IMR-90 (cell line): Measurements from ENCODE around the gene PRKD2. TPM values are rescaled to one million over a fixed set of nuclear protein-coding genes. Genes with fewer than 3 reads are reported as not detected.

ENCODE experiments used
- ATAC-seq: fragments of 200-7000 bp; cut with Tn5 transposase; 2 replicates; pipeline ENCODE4 v1.9.1; 2020; ENCODE audit warnings: low read depth, mild to moderate bottlenecking, moderate library complexity
- BruUV-seq: library from RNA; stranded (reverse); fragments of 400-500 nt; replicated peaks from 2 replicates; lab custom pipeline; 2021; lab: Mats Ljungman, UMichigan
- CTCF ChIA-PET: fragments of 300-600 bp; formaldehyde crosslinking; extraction: SDS; loops from one replicate; lab custom pipeline; 2021; ENCODE audit warnings: antibody characterized with exemption; lab: Yijun Ruan, JAX
- POLR2A ChIA-PET: fragments of 300-600 bp; sonication (Branson Sonifier 250); formaldehyde crosslinking; loops from one replicate; lab custom pipeline; 2022; ENCODE audit warnings: antibody characterized with exemption; ENCODE audit not compliant: unreplicated experiment; lab: Charles Lee
- DNase-seq: peaks from one replicate; pipeline ENCODE4 v3.0.0; 2013
- H2AFZ ChIP-seq: replicated peaks from 2 replicates; pipeline ENCODE3; 2013; ENCODE audit warnings: low read length, mild to moderate bottlenecking; ENCODE audit not compliant: poor library complexity
- H2AK5ac ChIP-seq: 2 replicates; pipeline ENCODE4 v1.6.1; 2013; ENCODE audit warnings: low read depth, low read length, inconsistent platforms
- H2AK9ac ChIP-seq: replicated peaks from 2 replicates; pipeline ENCODE3; 2013; ENCODE audit warnings: mild to moderate bottlenecking, low read depth, low read length, moderate library complexity; ENCODE audit not compliant: poor library complexity
- H2BK120ac ChIP-seq: 2 replicates; pipeline ENCODE4 v1.6.1; 2013; ENCODE audit warnings: low read depth, low read length, inconsistent platforms
- H2BK15ac ChIP-seq: 3 replicates; pipeline ENCODE4 v1.6.1; 2013; ENCODE audit warnings: low read depth, low read length, inconsistent platforms
- H2BK20ac ChIP-seq: 2 replicates; pipeline ENCODE4 v1.6.1; 2013; ENCODE audit warnings: low read depth, mild to moderate bottlenecking, inconsistent platforms, low read length, moderate library complexity
- H2BK5ac ChIP-seq: 2 replicates; pipeline ENCODE4 v1.6.1; 2013; ENCODE audit warnings: mild to moderate bottlenecking, low read depth, low read length, inconsistent platforms; ENCODE audit not compliant: poor library complexity, severe bottlenecking
- H3K14ac ChIP-seq: replicated peaks from 2 replicates; pipeline ENCODE4 v1.6.1; 2013; ENCODE audit warnings: low read depth, low read length, inconsistent platforms
- H3K18ac ChIP-seq: 2 replicates; pipeline ENCODE4 v1.6.1; 2013; ENCODE audit warnings: low read depth, low read length, control low read depth
- H3K23ac ChIP-seq: 2 replicates; pipeline ENCODE4 v1.6.1; 2013; ENCODE audit warnings: low read depth, low read length, inconsistent platforms
- H3K27ac ChIP-seq: 2 replicates; pipeline ENCODE4 v1.5.1; 2013; ENCODE audit warnings: mild to moderate bottlenecking, control low read depth, low read length; ENCODE audit not compliant: insufficient read depth
- H3K27me3 ChIP-seq: 2 replicates; pipeline ENCODE4 v1.6.1; 2013; ENCODE audit warnings: low read length; ENCODE audit not compliant: control insufficient read depth, insufficient read depth
- H3K36me3 ChIP-seq: 2 replicates; pipeline ENCODE4 v1.6.1; 2013; ENCODE audit warnings: low read length, mixed read lengths; ENCODE audit not compliant: control insufficient read depth, insufficient read depth
- H3K4ac ChIP-seq: 2 replicates; pipeline ENCODE4 v1.6.1; 2013; ENCODE audit warnings: low read depth, low read length, inconsistent platforms
- H3K4me1 ChIP-seq: 2 replicates; pipeline ENCODE4 v1.6.1; 2013; ENCODE audit warnings: low read length, mixed read lengths; ENCODE audit not compliant: control insufficient read depth, insufficient read depth
- H3K4me2 ChIP-seq: 2 replicates; pipeline ENCODE4 v1.6.1; 2013; ENCODE audit warnings: low read depth, mild to moderate bottlenecking, control low read depth, low read length, moderate library complexity
- H3K4me3 ChIP-seq: 2 replicates; pipeline ENCODE4 v1.5.1; 2013; ENCODE audit warnings: low read depth, mild to moderate bottlenecking, control low read depth, low read length, moderate library complexity; ENCODE audit not compliant: insufficient read depth
- H3K56ac ChIP-seq: 2 replicates; pipeline ENCODE4 v1.6.1; 2013; ENCODE audit warnings: low read length, inconsistent platforms; ENCODE audit not compliant: insufficient read depth; ENCODE audit errors: extremely low read depth
- H3K79me1 ChIP-seq, 2 experiments: 2 replicates each; pipeline ENCODE4 v1.6.1; 2013; ENCODE audit warnings: low read length in 2 of 2, inconsistent platforms in 1 of 2, low read depth in 1 of 2
- H3K9ac ChIP-seq: 2 replicates; pipeline ENCODE4 v1.6.1; 2013; ENCODE audit warnings: low read depth, low read length, control low read depth
- H3K9me1 ChIP-seq: 2 replicates; pipeline ENCODE4 v1.6.1; 2013; ENCODE audit warnings: low read length, inconsistent platforms; ENCODE audit not compliant: insufficient read depth
- H3K9me3 ChIP-seq: 2 replicates; pipeline ENCODE4 v1.6.1; 2013; ENCODE audit warnings: low read length; ENCODE audit not compliant: control insufficient read depth, insufficient read depth
- H4K20me1 ChIP-seq: 2 replicates; pipeline ENCODE4 v1.6.1; 2013; ENCODE audit warnings: low read length, inconsistent platforms; ENCODE audit not compliant: insufficient read depth
- H4K5ac ChIP-seq: 2 replicates; pipeline ENCODE4 v1.6.1; 2013; ENCODE audit warnings: mild to moderate bottlenecking, low read depth, low read length, control low read depth
- H4K8ac ChIP-seq, 2 experiments: 2 replicates each; pipeline ENCODE4 v1.6.1; 2013; ENCODE audit warnings: low read depth in 2 of 2, low read length in 2 of 2, control low read depth in 1 of 2, inconsistent platforms in 1 of 2
- H4K91ac ChIP-seq: 2 replicates; pipeline ENCODE4 v1.6.1; 2013; ENCODE audit warnings: low read depth, low read length, inconsistent platforms; ENCODE audit not compliant: insufficient read depth
- CHD1 ChIP-seq: IDR thresholded peaks from 2 replicates; pipeline ENCODE4 v1.6.1; 2012; ENCODE audit warnings: low read depth, low read length, improper control_type of control experiment
- MAFK ChIP-seq: IDR thresholded peaks from 2 replicates; pipeline ENCODE4 v1.6.1; 2012; ENCODE audit warnings: low read depth, low read length, improper control_type of control experiment
- RCOR1 ChIP-seq: IDR thresholded peaks from 2 replicates; pipeline ENCODE4 v1.6.1; 2012; ENCODE audit warnings: mild to moderate bottlenecking, low read length, improper control_type of control experiment; ENCODE audit not compliant: insufficient replicate concordance
- SMC3 ChIP-seq: fragments of 150-350 bp; IDR thresholded peaks from 2 replicates; pipeline ENCODE4 v1.6.1; 2016; ENCODE audit warnings: low read depth, mild to moderate bottlenecking, antibody characterized with exemption, low read length, moderate library complexity
- WGBS, 2 experiments: methylation state at CpG; one replicate each; pipeline versions ENCODE4 v1.1.5 to v1.1.7; 2013; ENCODE audit warnings: missing lambda C conversion rate in 2 of 2; ENCODE audit not compliant: insufficient read length in 1 of 2; ENCODE audit errors: extremely low coverage in 2 of 2; 5-methylcytosine and 5-hydroxymethylcytosine counted together
- dilution Hi-C: fragments of 300-500 bp; cut with HindIII; formaldehyde crosslinking; loops from one replicate; pipeline ENCODE4 v1.14.3; 2018; ENCODE audit warnings: low sequenced_read_pairs; ENCODE audit not compliant: unreplicated experiment
- in situ Hi-C: fragments of 300-500 bp; cut with MboI; formaldehyde crosslinking; loops from 3 replicates; pipeline ENCODE4 v1.14.3; 2019; ENCODE audit warnings: low sequenced_read_pairs, inconsistent platforms, mixed read lengths
- intact Hi-C: fragments of 100-400 bp; cut with micrococcal nuclease; formaldehyde crosslinking; loops from 2 replicates; pipeline ENCODE4 v1.10.0; 2022
- polyA plus RNA-seq, 3 experiments: library from polyadenylated mRNA; depleted of rRNA; stranded (reverse); fragments of >200 nt; gene quantifications; 2 replicates each; pipeline ENCODE4 v1.2.3, GENCODE V29; 2012; ENCODE audit warnings: low replicate concordance in 1 of 3
- total RNA-seq: library from RNA; depleted of rRNA; stranded (reverse); fragments of >200 nt; gene quantifications from 2 replicates; pipeline ENCODE4 v1.2.3, GENCODE V29; 2012

The PRKD2 gene
- total and polyA plus RNA-seq, 2 of the 4 experiments (the other 2 are of a cell fraction): 9.9 to 19.6 TPM

- DNase-seq: no peak
- Histone ChIP-seq H2AK5ac (no peak overlapping the region), H3K23ac (no peak overlapping the region), H3K9ac (no peak overlapping the region), H3K4me2 (no peak overlapping the region), H3K56ac (no peak overlapping the region), H2BK5ac (no peak overlapping the region), H3K4me1 (no peaks in the 10 kb centered on the region), H2BK15ac (no peak overlapping the region), H2BK120ac (no peak overlapping the region), H3K9me1 (0 out of 2 replicates have a peak, but pooled peaks cover 6% of the 10 kb centered on the region), H4K8ac (no peak overlapping the region), H2AFZ (no peak overlapping the region), H3K4me3 (no peak overlapping the region), H4K91ac (no peak overlapping the region), H2BK20ac (no peak overlapping the region), H4K5ac (no peak overlapping the region), H3K18ac (no peak overlapping the region), H3K36me3 (peaks cover 55% of the 10 kb centered on the region), H3K4ac (no peak overlapping the region), H4K20me1 (peaks cover 19% of the 10 kb centered on the region), H3K27ac (no peak overlapping the region), H2AK9ac (peak overlapping the region; percentile 28), H3K14ac (no peak overlapping the region), H3K27me3 (no peaks in the 10 kb centered on the region), H3K79me1 (peaks cover 0 to 26% of the 10 kb centered on the region in 2 experiments; a peak in 3 of 4 replicates), H3K9me3 (no peaks in the 10 kb centered on the region)
- BruUV-seq: no TSS peak
- intact Hi-C loops: no loop called here
- no CpG with 5 or more reads among the region's 13 CpGs for WGBS, 2 experiments
- POLR2A ChIA-PET: no interaction called here
- in situ Hi-C loops: no loop called here
- TF ChIP-seq SMC3 (no peak), RCOR1 (no peak), MAFK (no peak), CHD1 (no peak)
- no peak for ATAC-seq
- dilution Hi-C loops: no loop called here
- CTCF ChIA-PET: no interaction called here
Measured at GRCh38 chr19:46700704-46701103, 16.2 kb downstream of the PRKD2 start.
